Measurements from ENCODE around the gene E2F6. TPM values are rescaled to one million over a fixed set of nuclear protein-coding genes. Genes with fewer than 3 reads are reported as not detected.
"Not testable (repeated sequence)": the region's sequence is repeated elsewhere in the genome, so short reads cannot be mapped to it uniquely, and the experiment has no call there.

E2F6 gene
- total RNA-seq, 2 donors from 2014 or later = 13.3 to 13.9 TPM

- intact Hi-C loops (cut with DNase I); DNase-seq (ENCODE audit: low spot score): not testable (repeated sequence)
Observed at GRCh38 chr2:11405074-11405406, 60.9 kb downstream of the E2F6 start.

GRCh38 chr2:11404376-11405073, 61.4 kb downstream of the E2F6 start:
- DNase-seq (ENCODE audit: low spot score) = no peak
- intact Hi-C loops (cut with DNase I) = no loop called here

- no peak for DNase-seq (ENCODE audit: low spot score)
- intact Hi-C loops (cut with DNase I) = no loop called here
Observed at GRCh38 chr2:11402436-11402835, 63.5 kb downstream of the E2F6 start.

- intact Hi-C loops (cut with DNase I) = no loop called here
- no peak for DNase-seq (ENCODE audit: low spot score)
Observed at GRCh38 chr2:11399438-11399762, 66.6 kb downstream of the E2F6 start.

- intact Hi-C loops (cut with DNase I) = no loop called here
- no peak for DNase-seq (ENCODE audit: low spot score)
Observed at GRCh38 chr2:11398750-11399437, 67.1 kb downstream of the E2F6 start.

GRCh38 chr2:11397513-11397912, 68.4 kb downstream of the E2F6 start:
- intact Hi-C loops (cut with DNase I) = no loop called here
- no peak for DNase-seq (ENCODE audit: low spot score)

- intact Hi-C loops (cut with DNase I) = no loop called here
- DNase-seq (ENCODE audit: low spot score) = no peak
Observed at GRCh38 chr2:11396467-11397445, 69.2 kb downstream of the E2F6 start.

GRCh38 chr2:11396021-11396420, 69.9 kb downstream of the E2F6 start:
- intact Hi-C loops (cut with DNase I) = no loop called here
- DNase-seq (ENCODE audit: low spot score) = no peak

GRCh38 chr2:11395389-11395788, 70.6 kb downstream of the E2F6 start:
- intact Hi-C loops (cut with DNase I) = no loop called here
- no peak for DNase-seq (ENCODE audit: low spot score)

Other genes starting within 250 kb of the E2F6 start
- 100 to 1,000 TPM; 109 to 186 TPM for gene ROCK2, start 121.5 kb downstream of the E2F6 start, total RNA-seq
- gene GREB1, start 67.9 kb upstream of the E2F6 start, total RNA-seq = 10 to 100 TPM in 1 of 2 donors, 1 to 10 TPM in 1; 7.4 to 15.4 TPM
- gene NTSR2, start 204.0 kb upstream of the E2F6 start, total RNA-seq = not detected

Measured in posterior vena cava (tissue), 2 donors.